Right ventricle myocardium superior (tissue), 1 donor: ENCODE measurements around the gene KISS1. TPM values are rescaled to one million over a fixed set of nuclear protein-coding genes. Genes with fewer than 3 reads are reported as not detected.

Experiments used
- ATAC-seq: fragments of 200-7000 bp; cut with Tn5 transposase; one replicate; pipeline ENCODE4 v1.9.1; 2020; ENCODE audit warnings: mild to moderate bottlenecking; ENCODE audit not compliant: poor library complexity
- DNase-seq: peaks from one replicate; pipeline ENCODE4 v3.0.0-alpha.2; 2020
- intact Hi-C: fragments of 100-400 bp; cut with DNase I; formaldehyde crosslinking; loops from one replicate; pipeline ENCODE4 v1.11.2; 2022
- total RNA-seq: library from RNA; stranded (reverse); fragmentation: NEBNext Ultra II Directional; extraction: Animal tissue kit (Norgen Biotek cat#: 25700); gene quantifications from one replicate; pipeline ENCODE4 v1.2.1, GENCODE V29; 2021
- donor health status: DM: no; HTN: yes; CAD: no; lungs with severe emphysema.

KISS1 gene
- total RNA-seq, 1 donor from 2014 or later: not detected

DNA sequence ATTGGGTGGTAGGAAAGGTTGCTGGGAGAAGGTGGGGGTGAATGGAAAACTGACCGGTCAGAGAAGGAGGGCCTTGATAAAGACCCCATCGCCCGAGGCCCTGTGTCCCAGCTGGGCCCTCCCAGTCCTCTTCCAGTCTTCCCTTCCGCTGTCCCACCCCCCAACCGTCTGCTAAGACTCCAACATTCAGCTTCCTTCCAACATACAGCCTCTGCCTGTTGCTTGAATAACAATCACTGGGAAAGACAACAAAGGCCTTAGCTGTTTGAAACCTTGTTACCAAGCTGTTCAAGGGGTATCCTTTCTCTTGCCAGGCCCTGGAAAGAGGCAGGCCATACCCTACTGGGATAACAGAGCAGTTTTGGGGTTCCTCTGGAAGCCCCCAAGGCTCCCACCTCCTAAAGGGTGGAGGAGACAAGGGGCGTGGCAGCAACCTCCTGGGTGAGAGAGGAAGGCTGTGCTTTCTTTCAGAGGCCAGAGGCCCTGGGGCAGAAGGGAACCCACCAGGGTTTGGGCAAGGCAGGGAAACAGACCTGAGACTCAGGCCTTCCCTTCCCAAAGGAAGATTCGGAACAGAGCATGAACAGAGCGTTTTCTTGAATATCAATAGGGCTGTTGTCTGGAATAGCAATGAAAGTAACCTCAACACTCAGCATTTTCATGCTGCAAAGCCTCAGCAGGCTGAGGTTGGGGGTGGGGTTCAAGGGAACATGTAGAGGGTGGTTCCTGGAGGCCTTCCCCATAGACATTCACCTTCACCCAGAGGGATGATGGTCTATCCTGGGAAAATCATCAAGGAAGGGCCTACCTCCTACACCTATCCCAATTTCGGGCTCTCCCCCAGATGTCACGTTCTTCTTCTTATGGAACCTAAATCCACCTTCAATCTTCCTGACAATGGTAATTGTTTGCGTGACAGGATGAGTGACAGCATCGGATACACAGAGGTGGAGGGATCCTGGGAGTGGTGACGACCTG is 48.6 kb downstream of the KISS1 start:
- no peak for DNase-seq
- no peak for ATAC-seq
- intact Hi-C loops: no loop called here

DNA sequence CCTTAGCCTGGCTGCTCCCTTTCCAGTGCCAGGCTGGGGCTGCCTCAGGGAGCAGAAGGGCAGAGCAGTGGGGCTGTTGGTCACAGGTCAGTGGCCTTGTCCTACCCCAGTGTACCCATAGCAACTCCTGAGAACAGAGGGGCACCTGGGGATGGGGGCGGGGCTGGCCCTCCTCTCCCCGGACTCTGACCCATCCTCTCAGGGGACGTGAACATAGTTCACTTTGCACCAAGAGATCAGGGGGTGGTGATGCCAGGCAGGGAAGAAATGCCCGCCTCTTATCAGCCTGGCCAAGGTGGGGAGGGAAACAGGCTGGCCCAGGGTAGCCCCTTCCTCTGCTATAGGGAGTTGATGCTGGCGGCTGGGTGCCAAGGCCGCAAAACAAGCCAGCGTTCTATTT is 49.3 kb downstream of the KISS1 start:
- ATAC-seq (no peak), DNase-seq (no peak)
- intact Hi-C loops: no loop called here

DNA sequence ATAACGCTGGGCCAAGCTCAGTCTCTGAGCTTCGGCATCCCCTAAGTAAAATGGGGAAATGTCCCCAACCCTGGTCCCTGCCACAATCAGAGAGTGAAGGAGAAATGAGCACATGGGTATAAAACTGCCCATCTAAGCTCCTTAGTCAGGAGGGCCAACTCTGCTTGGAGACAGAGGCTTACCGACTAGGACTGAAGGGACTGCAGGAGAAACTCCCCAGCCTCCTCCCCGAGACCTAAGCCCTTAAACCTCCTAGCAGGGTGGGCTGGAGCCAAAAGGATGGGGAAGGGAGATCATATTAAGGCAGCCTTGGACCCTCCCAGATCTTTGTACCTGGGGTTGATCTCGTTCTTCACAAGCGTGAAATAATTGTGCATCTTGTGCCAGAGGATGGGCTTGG is 50.0 kb downstream of the KISS1 start:
- no peak for DNase-seq
- no peak for ATAC-seq
- intact Hi-C loops: no loop called here

DNA sequence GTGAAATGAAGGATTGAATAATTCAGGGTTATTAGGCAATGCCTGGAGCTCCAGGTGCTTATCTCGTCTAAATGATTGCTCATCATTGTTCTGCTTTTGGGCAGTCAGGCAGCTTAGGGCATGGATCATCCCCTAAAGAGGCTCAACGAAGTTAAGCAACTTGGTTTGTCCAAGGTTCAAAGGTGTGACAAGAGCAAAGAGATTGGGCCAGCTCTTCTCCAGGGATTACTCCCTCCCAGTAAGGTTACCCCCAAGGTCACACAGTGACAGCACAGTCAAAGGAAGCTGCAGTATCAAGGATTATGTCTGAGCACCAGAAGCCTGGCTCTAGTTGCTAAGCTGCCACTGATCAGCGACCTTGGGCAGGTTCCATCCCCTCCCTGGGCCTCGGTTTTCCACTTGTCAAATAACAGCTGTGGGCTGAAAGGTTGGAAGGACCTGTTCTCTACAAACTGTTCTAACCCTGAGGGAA is 51.2 kb downstream of the KISS1 start:
- intact Hi-C loops: no loop called here
- no peak for DNase-seq
- ATAC-seq: no peak

DNA sequence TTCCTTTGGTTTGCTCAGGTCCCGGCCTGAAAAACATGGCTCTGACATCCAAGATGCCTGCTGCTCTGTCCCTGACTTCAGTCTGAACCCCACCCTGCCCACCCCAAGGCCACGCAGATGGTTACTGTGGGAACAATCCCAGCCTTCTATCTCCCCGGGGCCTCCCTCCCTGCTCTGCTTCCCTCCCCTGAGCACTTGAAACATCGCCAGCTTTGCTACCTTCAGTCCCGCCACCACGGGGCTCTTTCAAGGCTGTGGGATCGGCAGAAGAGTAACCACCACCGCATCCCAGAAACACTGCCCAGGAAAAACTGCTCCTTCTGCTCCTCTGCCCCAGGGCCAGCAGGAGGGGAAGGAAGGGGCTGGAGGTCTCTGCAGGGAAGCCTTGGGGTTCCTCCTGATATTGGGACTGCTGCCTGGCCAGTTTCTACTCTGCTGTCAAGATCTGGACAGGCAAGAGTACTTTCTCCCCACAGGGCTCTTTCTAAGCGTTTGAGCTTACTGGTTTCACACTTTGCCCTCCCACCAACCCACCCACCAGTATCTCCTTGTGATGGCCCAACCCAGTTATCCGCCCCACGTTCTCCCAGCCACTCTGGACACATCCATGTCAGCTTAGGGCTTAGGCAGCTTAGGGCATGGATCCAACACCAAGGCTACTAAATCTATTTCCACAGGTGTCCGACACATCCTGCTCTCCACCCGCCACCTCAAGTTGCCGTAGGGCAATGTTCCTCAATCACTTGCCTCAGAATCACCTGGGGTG is 52.8 kb downstream of the KISS1 start:
- intact Hi-C loops: no loop called here
- ATAC-seq (no peak), DNase-seq (no peak)

DNA sequence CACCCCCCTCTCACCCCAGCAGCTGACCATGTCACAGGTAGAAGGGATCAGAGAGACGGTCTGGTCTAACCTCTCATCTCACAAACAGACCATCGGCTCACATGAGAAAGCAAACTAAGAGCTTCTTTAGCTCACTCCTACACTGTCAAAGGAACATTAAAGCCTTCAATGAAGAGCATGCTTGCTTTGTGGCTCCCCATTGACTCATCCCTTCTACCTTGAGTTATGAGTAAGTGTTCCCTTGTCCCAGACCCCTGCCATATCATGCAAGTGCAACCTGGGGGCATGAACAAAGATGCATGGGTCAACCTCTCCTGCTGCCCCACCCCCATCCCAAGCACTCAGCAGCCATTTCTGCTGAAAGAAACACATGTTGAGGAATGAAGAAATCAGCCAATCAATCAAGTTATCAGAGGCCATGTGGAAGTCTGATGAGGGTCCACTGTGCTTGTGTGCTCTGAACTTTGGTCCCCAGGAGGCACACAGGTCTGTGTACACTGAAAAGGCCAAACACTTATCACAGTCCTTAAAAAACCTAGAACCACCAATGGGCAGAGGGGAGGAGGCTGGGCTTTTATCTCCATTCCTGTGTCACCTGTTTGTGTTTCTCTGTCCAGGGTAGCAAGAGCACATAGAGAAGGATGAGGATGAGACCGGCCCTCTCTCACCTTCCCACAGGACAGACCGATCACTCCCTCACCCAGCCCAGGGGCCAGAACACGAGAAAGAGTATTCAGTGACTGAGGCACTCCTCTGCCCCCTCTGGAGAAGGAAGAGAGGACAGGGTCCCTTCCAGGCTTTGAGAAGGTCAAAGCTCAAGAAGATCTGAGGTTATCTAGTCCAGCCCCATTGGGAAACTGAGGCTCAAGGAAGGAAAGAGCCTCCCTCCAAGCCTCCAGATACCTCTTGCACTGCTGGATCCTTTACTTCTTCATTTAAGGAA is 54.0 kb downstream of the KISS1 start:
- intact Hi-C loops: no loop called here
- ATAC-seq (no peak), DNase-seq (no peak)

DNA sequence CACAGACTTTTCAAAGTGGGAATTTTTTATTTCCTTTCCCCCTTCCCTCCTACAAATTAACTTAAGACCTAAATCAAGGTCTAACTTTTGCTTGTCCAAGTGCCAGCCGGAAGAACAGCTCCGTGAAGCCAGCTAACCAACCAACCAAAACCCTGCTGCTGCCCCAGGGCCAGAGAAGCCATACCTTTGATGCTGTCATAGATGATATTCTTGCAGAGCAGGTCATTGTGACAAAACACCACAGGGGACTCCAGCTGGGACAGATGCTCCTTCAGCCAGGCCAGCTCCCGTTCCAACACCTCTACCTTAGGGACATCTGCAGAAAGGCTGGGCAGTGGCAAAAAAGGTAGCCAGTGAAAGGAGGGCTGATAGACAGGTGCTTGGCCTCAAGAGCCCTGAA is 55.2 kb downstream of the KISS1 start:
- DNase-seq (no peak), ATAC-seq (no peak)
- intact Hi-C loops: no loop called here

Other genes starting within 250 kb of the KISS1 start
- 12.4 TPM for gene SOX13, start 123.4 kb downstream of the KISS1 start, total RNA-seq
- 5.2 TPM for gene ETNK2, start 44.4 kb downstream of the KISS1 start, total RNA-seq
- not detected for gene REN, start 30.2 kb downstream of the KISS1 start, total RNA-seq
- gene GOLT1A, start 17.5 kb upstream of the KISS1 start, total RNA-seq: not detected
- 20.0 TPM for gene PLEKHA6, start 163.4 kb upstream of the KISS1 start, total RNA-seq
- gene PPP1R15B, start 215.3 kb upstream of the KISS1 start, total RNA-seq: 19.7 TPM